Neutrophil (primary cell): ENCODE results near the gene ARHGAP40.

ENCODE experiments used
- H3K27ac ChIP-seq: fragments of 200-600 bp; sonication (generic); 2 replicates; pipeline ENCODE4 v1.5.1; 2016; ENCODE audit warnings: mild to moderate bottlenecking, moderate library complexity
- H3K27me3 ChIP-seq: fragments of 200-600 bp; sonication (generic); 2 replicates; pipeline ENCODE4 v1.6.0; 2016; ENCODE audit warnings: mild to moderate bottlenecking
- H3K36me3 ChIP-seq: fragments of 200-600 bp; sonication (generic); 2 replicates; pipeline ENCODE4 v1.5.1; 2017
- H3K4me1 ChIP-seq, 2 experiments: fragments of 200-600 bp in 1 of 2; sonication (generic) in 1 of 2; 1 replicate in 1 of 2; 2 replicates in 1 of 2; pipeline versions ENCODE4 v1.5.1 to v1.6.1; 2013 to 2016; ENCODE audit warnings: low read depth in 1 of 2, low read length in 1 of 2, mild to moderate bottlenecking in 1 of 2, moderate library complexity in 1 of 2; ENCODE audit not compliant: control insufficient read depth in 1 of 2, insufficient read depth in 1 of 2
- H3K4me3 ChIP-seq, 2 experiments: fragments of 200-600 bp in 1 of 2; sonication (generic) in 1 of 2; 1 replicate in 1 of 2; 2 replicates in 1 of 2; pipeline ENCODE4 v1.5.1; 2013 to 2016; ENCODE audit warnings: low read depth in 1 of 2, low read length in 1 of 2, mild to moderate bottlenecking in 1 of 2, moderate library complexity in 1 of 2
- H3K9me3 ChIP-seq: fragments of 200-600 bp; sonication (generic); 2 replicates; pipeline ENCODE4 v1.5.1; 2016
- TF ChIP-seq, protein P1 (sequence below): fragments of 200-600 bp; sonication (generic); IDR thresholded peaks from 2 replicates; pipeline ENCODE4 v1.5.1; 2016; ENCODE audit warnings: antibody characterized with exemption

The ARHGAP40 gene

DNA sequence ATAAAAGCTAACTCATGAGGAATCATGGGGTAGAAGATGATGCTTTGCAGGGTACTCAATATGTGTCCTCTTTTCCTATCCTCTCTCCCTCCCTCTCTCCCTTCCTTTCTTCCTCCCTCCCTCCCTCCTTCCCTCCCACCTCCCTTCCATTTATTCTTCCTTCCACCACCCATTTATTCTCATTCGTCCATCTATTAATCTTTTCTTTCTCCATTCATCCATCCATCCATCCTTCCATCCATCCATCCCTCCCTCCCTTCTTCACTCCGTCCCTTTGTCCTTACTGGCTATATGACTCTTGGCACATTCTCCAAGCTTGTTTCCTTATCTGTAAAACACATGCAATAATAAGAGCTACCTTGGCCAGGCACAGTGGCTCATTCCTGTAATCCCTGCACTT is 40.9 kb downstream of the ARHGAP40 start:
- TF ChIP-seq, protein P1, sequence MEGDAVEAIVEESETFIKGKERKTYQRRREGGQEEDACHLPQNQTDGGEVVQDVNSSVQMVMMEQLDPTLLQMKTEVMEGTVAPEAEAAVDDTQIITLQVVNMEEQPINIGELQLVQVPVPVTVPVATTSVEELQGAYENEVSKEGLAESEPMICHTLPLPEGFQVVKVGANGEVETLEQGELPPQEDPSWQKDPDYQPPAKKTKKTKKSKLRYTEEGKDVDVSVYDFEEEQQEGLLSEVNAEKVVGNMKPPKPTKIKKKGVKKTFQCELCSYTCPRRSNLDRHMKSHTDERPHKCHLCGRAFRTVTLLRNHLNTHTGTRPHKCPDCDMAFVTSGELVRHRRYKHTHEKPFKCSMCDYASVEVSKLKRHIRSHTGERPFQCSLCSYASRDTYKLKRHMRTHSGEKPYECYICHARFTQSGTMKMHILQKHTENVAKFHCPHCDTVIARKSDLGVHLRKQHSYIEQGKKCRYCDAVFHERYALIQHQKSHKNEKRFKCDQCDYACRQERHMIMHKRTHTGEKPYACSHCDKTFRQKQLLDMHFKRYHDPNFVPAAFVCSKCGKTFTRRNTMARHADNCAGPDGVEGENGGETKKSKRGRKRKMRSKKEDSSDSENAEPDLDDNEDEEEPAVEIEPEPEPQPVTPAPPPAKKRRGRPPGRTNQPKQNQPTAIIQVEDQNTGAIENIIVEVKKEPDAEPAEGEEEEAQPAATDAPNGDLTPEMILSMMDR = no peak
- Histone ChIP-seq H3K4me1 (peaks cover 3 to 8% of the 10 kb centered on the region in 2 experiments), H3K27ac (no peak overlapping the region), H3K9me3 (no peaks in the 10 kb centered on the region), H3K4me3 (no peak overlapping the region), H3K27me3 (peaks cover 66% of the 10 kb centered on the region), H3K36me3 (no peaks in the 10 kb centered on the region)

GRCh38 chr20:38644588-38645260 is 43.1 kb downstream of the ARHGAP40 start:
- Histone ChIP-seq H3K4me1 (peaks cover 3 to 8% of the 10 kb centered on the region in 2 experiments), H3K27ac (no peak overlapping the region), H3K36me3 (no peaks in the 10 kb centered on the region), H3K9me3 (no peaks in the 10 kb centered on the region), H3K27me3 (peaks cover 81% of the 10 kb centered on the region), H3K4me3 (no peak overlapping the region)
- TF ChIP-seq, protein P1 = no peak

DNA sequence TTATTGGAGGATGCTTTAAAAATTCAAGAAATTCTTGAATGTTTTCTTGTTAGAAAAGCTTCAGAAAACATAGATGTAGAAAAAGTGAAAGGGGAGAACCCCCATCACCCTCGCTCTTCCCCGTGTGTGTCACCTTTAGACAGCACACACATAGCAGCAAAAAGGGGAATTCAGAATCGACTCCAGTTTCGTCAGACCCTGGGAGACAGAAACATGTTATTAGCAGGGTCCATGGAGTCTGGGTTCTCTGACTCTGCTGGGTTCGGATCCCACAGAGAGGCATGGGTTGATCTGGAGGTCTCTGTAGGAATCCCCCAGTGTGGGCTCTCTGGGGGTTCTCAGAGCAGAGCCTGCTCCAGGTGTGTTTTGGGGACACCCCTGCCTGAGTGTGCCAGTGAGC is 43.7 kb downstream of the ARHGAP40 start:
- TF ChIP-seq, protein P1 = no peak
- Histone ChIP-seq H3K27ac (no peak overlapping the region), H3K27me3 (peaks cover 86% of the 10 kb centered on the region), H3K4me1 (peaks cover 3 to 8% of the 10 kb centered on the region in 2 experiments), H3K4me3 (no peak overlapping the region), H3K9me3 (no peaks in the 10 kb centered on the region), H3K36me3 (no peaks in the 10 kb centered on the region)

DNA sequence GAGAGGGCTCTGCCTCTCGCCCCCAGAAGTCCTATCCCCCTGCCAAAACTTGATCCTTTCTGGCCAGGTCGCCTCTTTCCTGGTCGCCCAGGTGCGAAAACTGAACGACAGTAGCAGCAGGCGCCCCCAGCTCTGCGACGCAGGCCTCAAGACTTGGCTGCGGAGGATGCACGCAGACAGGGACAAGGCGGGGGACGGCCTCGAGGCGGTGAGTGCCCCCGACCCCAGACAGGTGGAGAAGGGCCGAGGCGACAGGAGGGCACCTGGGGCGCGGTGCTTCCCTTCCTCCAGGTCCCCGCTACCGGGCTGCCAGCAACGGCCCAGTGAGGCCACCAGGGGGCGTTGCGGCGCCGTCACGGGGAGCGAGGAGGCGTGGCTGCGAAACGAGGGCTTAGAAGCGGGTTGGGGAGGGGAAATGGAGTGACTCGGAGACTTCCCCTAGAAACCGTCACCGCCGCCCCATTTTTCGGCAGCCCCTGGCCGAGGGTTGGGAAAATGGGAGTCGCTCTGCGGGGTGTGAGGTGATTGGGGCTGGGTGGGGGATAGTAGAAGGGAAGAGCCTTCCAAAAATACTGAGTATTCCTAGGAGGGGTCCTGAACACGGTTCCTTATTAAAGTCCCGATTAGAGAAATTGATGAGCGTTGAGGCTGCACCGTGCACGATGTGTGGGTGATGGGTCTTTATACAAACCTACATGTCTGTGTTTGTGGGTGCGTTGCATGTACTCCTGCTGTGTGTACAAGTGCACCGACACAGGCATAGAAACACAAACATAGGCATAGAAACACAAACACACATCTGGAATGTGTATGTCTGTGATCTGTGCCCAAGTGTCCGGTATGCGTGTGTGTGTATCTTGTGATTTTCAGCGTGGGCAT is 44.6 kb downstream of the ARHGAP40 start:
- Histone ChIP-seq H3K27ac (no peak overlapping the region), H3K9me3 (no peaks in the 10 kb centered on the region)

DNA sequence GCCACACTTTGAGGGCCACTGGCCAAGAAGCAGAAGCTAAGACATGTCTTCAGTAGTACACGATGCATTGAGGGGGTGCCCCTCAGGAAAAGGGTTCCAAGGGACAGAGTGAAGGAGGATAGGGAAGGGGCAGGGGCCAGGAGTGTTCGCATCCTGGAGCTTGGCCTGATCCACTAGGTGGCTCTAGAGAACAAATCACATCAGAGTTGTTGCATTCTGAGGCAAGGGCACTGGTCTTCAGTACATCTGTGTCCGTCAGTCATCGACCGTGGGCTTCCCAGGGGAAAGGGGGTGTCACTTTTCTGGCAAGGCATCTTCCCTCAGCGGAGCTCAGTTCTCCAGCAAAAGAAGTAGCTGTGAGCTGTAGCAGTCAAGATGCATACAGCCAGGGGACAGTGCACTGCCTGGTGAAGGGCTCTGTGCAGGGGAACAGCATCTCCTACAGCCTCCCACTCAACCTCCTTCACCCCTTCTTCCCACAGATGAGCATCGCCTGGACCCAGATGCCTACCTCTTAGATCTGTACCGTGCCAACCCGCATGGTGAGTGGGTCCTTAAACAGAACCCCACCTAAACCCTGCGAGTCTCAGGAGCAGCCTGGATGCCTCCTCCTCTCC is 47.8 kb downstream of the ARHGAP40 start:
- H3K27ac ChIP-seq = no peak overlapping the region
- peaks cover 3 to 8% of the 10 kb centered on the region in 2 experiments for H3K4me1 ChIP-seq
- H3K27me3 ChIP-seq = peaks cover 74% of the 10 kb centered on the region
- no peak overlapping the region for H3K4me3 ChIP-seq
- H3K9me3 ChIP-seq = no peaks in the 10 kb centered on the region
- H3K36me3 ChIP-seq = no peaks in the 10 kb centered on the region
- TF ChIP-seq, protein P1 = no peak

More for the DNA sequence above, 44.6 kb downstream of the ARHGAP40 start:
- H3K27me3 ChIP-seq = peaks cover 87% of the 10 kb centered on the region
- H3K4me3 ChIP-seq = no peak overlapping the region
- TF ChIP-seq, protein P1 = peak; percentile 83
- no peaks in the 10 kb centered on the region for H3K36me3 ChIP-seq
- peaks cover 3 to 8% of the 10 kb centered on the region in 2 experiments for H3K4me1 ChIP-seq
